Psoas muscle (tissue), 8 donors: Measurements from ENCODE around the gene FBXW11. TPM values are rescaled to one million over a fixed set of nuclear protein-coding genes. Genes with fewer than 3 reads are reported as not detected.
A peak's percentile ranks its signal among the peaks of the same experiment; 100 is the strongest.

Source experiments
- ATAC-seq, 4 donors: fragments of 200-7000 bp; cut with Tn5 transposase; one replicate each; pipeline ENCODE4 v1.9.1; 2020; ENCODE audit warnings: moderate library complexity in 3 of 4, mild to moderate bottlenecking in 2 of 4
- DNase-seq, 2 donors: peaks; one replicate each; pipeline ENCODE4 v3.0.0-alpha.2; 2020
- H3K27ac ChIP-seq: fragments of 200-600 bp; one replicate; pipeline ENCODE4 v1.8.0; 2022
- H3K27me3 ChIP-seq, 3 donors: fragments of 200-600 bp in 1 of 3; one replicate each; pipeline versions ENCODE4 v1.6.1 to v1.8.0; 2013 to 2022; ENCODE audit warnings: low read length in 2 of 3, mild to moderate bottlenecking in 2 of 3, moderate library complexity in 1 of 3; ENCODE audit not compliant: insufficient read depth in 3 of 3
- H3K36me3 ChIP-seq, 2 donors: fragments of 200-600 bp in 1 of 2; one replicate each; pipeline versions ENCODE4 v1.6.1 to v1.8.0; 2013 to 2022; ENCODE audit warnings: low read depth in 1 of 2, mild to moderate bottlenecking in 1 of 2, moderate library complexity in 1 of 2; ENCODE audit not compliant: insufficient read depth in 1 of 2
- H3K4me1 ChIP-seq: fragments of 200-600 bp; one replicate; pipeline ENCODE4 v1.8.0; 2022
- H3K4me3 ChIP-seq: fragments of 200-600 bp; one replicate; pipeline ENCODE4 v1.8.0; 2022; ENCODE audit warnings: mild to moderate bottlenecking
- H3K9me3 ChIP-seq: fragments of 200-600 bp; one replicate; pipeline ENCODE4 v1.8.0; 2022
- WGBS, 3 donors: extraction: QIAGEN DNeasy Blood & Tissue Kit; methylation state at CpG; one replicate each; pipeline versions ENCODE4 v1.1.6 to v1.1.7; 2013; 5-methylcytosine and 5-hydroxymethylcytosine counted together
- intact Hi-C, 2 donors: fragments of 100-400 bp; cut with DNase I; formaldehyde crosslinking; loops; one replicate each; pipeline versions ENCODE4 v1.11.0 to v1.14.2; 2022
- polyA plus RNA-seq, 3 donors: library from polyadenylated mRNA; stranded (reverse); fragments of 200-250 nt; gene quantifications; one replicate each; pipeline ENCODE4 v1.2.3, GENCODE V29; 2013
- total RNA-seq, 4 donors: library from RNA; stranded (reverse); fragmentation: NEBNext Ultra II Directional in 2 of 4; extraction: Animal tissue kit (Norgen Biotek cat#: 25700) in 2 of 4; gene quantifications; one replicate each; pipeline versions ENCODE4 v1.2.1 to v1.2.4, GENCODE V29; 2021 to 2023
- TF ChIP-seq, protein P1 (sequence below): fragments of 200-600 bp; IDR thresholded peaks from one replicate; pipeline ENCODE4 v1.8.0; 2022; ENCODE audit warnings: antibody characterized with exemption
- donor health status: healthy with polysubstance abuse.
- donor health status: DM: no; HTN: no; CAD: no; lungs with moderate emphysema.
- donor health status: Bipolar disorder and iron deficiency.
- donor health status: healthy.
- donor health status: DM: yes; HTN: yes; CAD: no.
- donor health status: DM: no; HTN: no; CAD: no.
- donor health status: DM: no; HTN: no; CAD: no.
- donor health status: DM: yes; HTN: yes; CAD: no.

Gene FBXW11
- total and polyA plus RNA-seq, 7 donors, result 14.7 to 62.8 (median 50.1) TPM

GRCh38 chr5:171997011-171997410 lies 9.4 kb downstream of the FBXW11 start:
- ATAC-seq (no peak), DNase-seq (no peak)
- no peak overlapping the region for H3K27ac ChIP-seq
- no peak overlapping the region for H3K4me3 ChIP-seq
- intact Hi-C loops, result no loop called here
- H3K36me3 ChIP-seq, result no peaks in the 10 kb centered on the region
- H3K9me3 ChIP-seq, result no peaks in the 10 kb centered on the region
- WGBS, 3 donors, result 78 to 90% (median 84%) methylated on average over 3 of the region's 3 CpGs
- peaks cover 12% of the 10 kb centered on the region for H3K4me1 ChIP-seq
- TF ChIP-seq, protein P1, sequence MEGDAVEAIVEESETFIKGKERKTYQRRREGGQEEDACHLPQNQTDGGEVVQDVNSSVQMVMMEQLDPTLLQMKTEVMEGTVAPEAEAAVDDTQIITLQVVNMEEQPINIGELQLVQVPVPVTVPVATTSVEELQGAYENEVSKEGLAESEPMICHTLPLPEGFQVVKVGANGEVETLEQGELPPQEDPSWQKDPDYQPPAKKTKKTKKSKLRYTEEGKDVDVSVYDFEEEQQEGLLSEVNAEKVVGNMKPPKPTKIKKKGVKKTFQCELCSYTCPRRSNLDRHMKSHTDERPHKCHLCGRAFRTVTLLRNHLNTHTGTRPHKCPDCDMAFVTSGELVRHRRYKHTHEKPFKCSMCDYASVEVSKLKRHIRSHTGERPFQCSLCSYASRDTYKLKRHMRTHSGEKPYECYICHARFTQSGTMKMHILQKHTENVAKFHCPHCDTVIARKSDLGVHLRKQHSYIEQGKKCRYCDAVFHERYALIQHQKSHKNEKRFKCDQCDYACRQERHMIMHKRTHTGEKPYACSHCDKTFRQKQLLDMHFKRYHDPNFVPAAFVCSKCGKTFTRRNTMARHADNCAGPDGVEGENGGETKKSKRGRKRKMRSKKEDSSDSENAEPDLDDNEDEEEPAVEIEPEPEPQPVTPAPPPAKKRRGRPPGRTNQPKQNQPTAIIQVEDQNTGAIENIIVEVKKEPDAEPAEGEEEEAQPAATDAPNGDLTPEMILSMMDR, result no peak
- no peaks in the 10 kb centered on the region for H3K27me3 ChIP-seq

DNA sequence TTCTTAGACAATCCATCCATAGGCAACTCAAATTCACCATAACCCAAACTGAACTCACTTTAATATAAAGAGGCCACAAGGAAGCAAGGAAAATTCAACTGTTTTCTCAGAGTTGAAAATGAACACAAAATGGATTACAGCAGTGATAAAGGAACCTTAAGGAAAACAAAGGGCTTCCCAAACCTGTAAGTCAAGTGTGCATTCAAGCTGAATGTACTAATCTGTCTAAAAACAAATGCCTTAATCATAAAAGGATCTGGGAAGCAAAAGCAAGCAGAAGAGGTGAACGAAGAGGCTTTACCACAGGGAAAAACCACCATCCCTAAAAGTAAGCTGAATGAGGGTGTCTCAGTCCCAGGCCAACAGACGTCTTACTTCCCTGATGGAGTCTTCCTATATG lies 13.6 kb downstream of the FBXW11 start:
- intact Hi-C loops, result no loop called here
- no peak for ATAC-seq

DNA sequence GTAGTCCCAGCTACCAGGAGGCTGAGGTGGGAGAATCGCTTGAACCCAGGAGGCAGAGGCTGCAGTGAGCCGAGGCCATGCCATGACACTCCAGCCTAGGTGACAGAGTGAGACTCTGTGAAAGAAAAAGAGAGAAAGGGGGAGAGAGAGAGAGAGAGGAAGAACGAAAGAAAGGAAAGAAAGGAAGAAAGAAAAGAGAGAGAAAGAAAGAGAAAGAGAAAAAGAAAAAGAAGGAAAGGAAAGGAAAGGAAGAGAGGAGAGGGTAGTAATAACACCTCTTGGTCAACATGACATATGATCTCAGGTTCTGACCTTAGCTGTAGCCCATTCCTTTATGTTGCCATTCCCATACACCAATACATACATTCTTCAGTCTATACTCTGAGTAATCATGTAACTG lies 14.1 kb downstream of the FBXW11 start:
- no peak overlapping the region for H3K27ac ChIP-seq
- intact Hi-C loops, result no loop called here
- H3K4me1 ChIP-seq, result peaks cover 9% of the 10 kb centered on the region
- 94 to 98% (median 94%) methylated on average over 3 of the region's 3 CpGs for WGBS, 3 donors
- ATAC-seq, result no peak
- H3K36me3 ChIP-seq, result no peaks in the 10 kb centered on the region
- no peaks in the 10 kb centered on the region for H3K27me3 ChIP-seq
- no peaks in the 10 kb centered on the region for H3K9me3 ChIP-seq
- no peak for DNase-seq
- TF ChIP-seq, protein P1, result no peak
- H3K4me3 ChIP-seq, result no peak overlapping the region

More for the DNA sequence above, 13.6 kb downstream of the FBXW11 start:
- Histone ChIP-seq H3K36me3 (no peaks in the 10 kb centered on the region), H3K9me3 (no peaks in the 10 kb centered on the region), H3K27me3 (no peaks in the 10 kb centered on the region), H3K27ac (no peak overlapping the region), H3K4me1 (peaks cover 9% of the 10 kb centered on the region), H3K4me3 (no peak overlapping the region)
- no peak for DNase-seq
- TF ChIP-seq, protein P1, result no peak
- WGBS, 3 donors, result 80 to 92% (median 87%) methylated on average over 2 of the region's 2 CpGs

DNA sequence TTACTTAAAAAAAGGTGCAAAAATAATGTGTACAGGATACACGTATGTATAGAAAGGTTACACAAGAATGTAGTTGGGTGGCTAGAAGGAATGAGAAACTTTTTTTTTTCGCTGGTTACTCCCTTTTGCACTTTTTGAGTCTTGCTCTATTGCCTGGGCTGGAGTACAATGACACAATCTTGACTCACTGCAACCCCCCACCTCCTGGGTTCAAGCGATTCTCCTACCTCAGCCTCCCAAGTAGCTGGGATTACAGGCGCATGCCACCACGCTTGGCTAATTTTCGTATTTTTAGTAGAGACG lies 15.8 kb downstream of the FBXW11 start:
- Histone ChIP-seq H3K4me3 (no peak overlapping the region), H3K9me3 (no peaks in the 10 kb centered on the region), H3K27ac (no peak overlapping the region), H3K4me1 (peaks cover 9% of the 10 kb centered on the region), H3K27me3 (no peaks in the 10 kb centered on the region), H3K36me3 (no peaks in the 10 kb centered on the region)
- TF ChIP-seq, protein P1, result no peak
- intact Hi-C loops, result no loop called here
- DNase-seq (no peak), ATAC-seq (no peak)
- 93 to 99% (median 95%) methylated on average over 7 of the region's 7 CpGs for WGBS, 3 donors

DNA sequence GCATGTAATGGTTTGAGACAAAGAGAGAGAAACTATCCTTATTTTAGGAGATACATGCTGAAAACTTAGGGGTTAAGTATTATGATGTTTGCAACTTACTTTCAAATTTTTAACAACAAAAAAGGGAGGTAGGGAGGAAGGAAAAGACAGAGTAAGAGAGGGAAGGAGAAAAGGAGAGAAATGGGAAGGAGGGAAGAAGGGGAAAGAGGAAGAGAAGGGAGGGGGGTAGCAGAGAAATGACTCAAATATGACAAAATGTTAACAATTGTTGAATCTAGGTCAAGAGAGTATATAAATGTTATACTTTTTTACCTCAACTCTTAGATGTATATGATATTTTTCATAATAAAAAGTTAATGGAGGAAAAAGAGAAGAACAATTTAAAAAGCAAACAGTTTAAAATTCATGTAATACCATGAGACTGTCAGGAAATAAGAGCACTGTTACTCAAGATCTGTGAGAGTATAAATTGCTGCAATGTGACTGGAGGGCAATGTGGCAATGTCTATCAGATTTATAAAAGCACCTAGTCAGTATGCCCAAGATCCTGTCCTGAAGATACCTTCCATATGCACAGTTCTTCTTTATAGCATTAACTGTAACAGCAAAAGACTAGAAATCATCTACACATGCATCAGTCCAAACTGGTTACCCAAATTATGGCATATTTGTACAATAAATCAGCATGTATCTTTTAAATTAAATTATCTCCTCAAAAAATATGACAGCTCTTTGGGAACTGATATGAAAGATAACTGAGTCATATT lies 16.3 kb downstream of the FBXW11 start:
- H3K4me3 ChIP-seq, result no peak overlapping the region
- no peaks in the 10 kb centered on the region for H3K9me3 ChIP-seq
- H3K27ac ChIP-seq, result no peak overlapping the region
- H3K4me1 ChIP-seq, result peaks cover 9% of the 10 kb centered on the region
- TF ChIP-seq, protein P1, result no peak
- DNase-seq, result no peak
- no peaks in the 10 kb centered on the region for H3K36me3 ChIP-seq
- intact Hi-C loops, result no loop called here
- peak in 3 of 4 donors; percentile 55 to 81 (median 74) for ATAC-seq
- no peaks in the 10 kb centered on the region for H3K27me3 ChIP-seq
